K562 (cell line): ENCODE data around the gene SLC6A9. TPM values are rescaled to one million over a fixed set of nuclear protein-coding genes. Genes with fewer than 3 reads are reported as not detected.

Experiments used
- BRD4 ChIP-seq: fragments of 200-600 bp; sonication (generic); IDR thresholded peaks from 2 replicates; pipeline ENCODE4 v1.6.1; 2017; ENCODE audit warnings: inconsistent platforms
- CBFB ChIP-seq: sonication (generic); formaldehyde crosslinking; IDR thresholded peaks from 2 replicates; pipeline ENCODE4 v1.4.0; 2020; ENCODE audit warnings: mild to moderate bottlenecking, missing genetic modification reagents
- DIDO1 ChIP-seq: fragments of 450-650 bp; IDR thresholded peaks from 2 replicates; pipeline ENCODE4 v1.6.1; 2016; ENCODE audit warnings: low read depth, missing biosample characterization, missing genetic modification characterization
- E2F1 ChIP-seq: sonication (generic); formaldehyde crosslinking; IDR thresholded peaks from 2 replicates; pipeline ENCODE4 v1.8.1; 2023; ENCODE audit warnings: mild to moderate bottlenecking, missing genetic modification reagents, moderate library complexity
- ELF4 ChIP-seq: fragments of 450-650 bp; formaldehyde crosslinking; IDR thresholded peaks from 2 replicates; pipeline ENCODE4 v1.4.0; 2022; ENCODE audit warnings: missing genetic modification characterization
- FOXA1 ChIP-seq: fragments of 450-650 bp; IDR thresholded peaks from 2 replicates; pipeline ENCODE4 v1.6.1; 2016; ENCODE audit warnings: mild to moderate bottlenecking, borderline replicate concordance
- FOXJ3 ChIP-seq: sonication (generic); formaldehyde crosslinking; IDR thresholded peaks from 2 replicates; pipeline ENCODE4 v1.4.0; 2020; ENCODE audit warnings: mild to moderate bottlenecking, missing genetic modification reagents
- FOXK2 ChIP-seq, 2 experiments: fragments of 450-650 bp; IDR thresholded peaks in 1 of 2; conservative IDR thresholded peaks in 1 of 2; 2 replicates each; pipeline ENCODE4 v1.6.1; 2016; ENCODE audit warnings: low read depth in 2 of 2, mild to moderate bottlenecking in 1 of 2
- HOXB6 ChIP-seq: fragments of 250-450 bp; sonication (Bioruptor Pico); IDR thresholded peaks from 2 replicates; pipeline ENCODE4 v1.5.1; 2022; ENCODE audit warnings: mild to moderate bottlenecking, borderline replicate concordance
- MTA1 ChIP-seq: fragments of 450-650 bp; IDR thresholded peaks from 2 replicates; pipeline ENCODE4 v1.6.1; 2017; ENCODE audit warnings: borderline replicate concordance
- NFIC ChIP-seq: fragments of 450-650 bp; IDR thresholded peaks from 2 replicates; pipeline ENCODE4 v1.6.1; 2017; ENCODE audit warnings: mild to moderate bottlenecking, inconsistent platforms
- PHTF2 ChIP-seq: fragments of 250-450 bp; sonication (Bioruptor Pico); IDR thresholded peaks from 2 replicates; pipeline ENCODE4 v1.5.0; 2021; ENCODE audit warnings: mild to moderate bottlenecking
- POLR2B ChIP-seq: fragments of 450-650 bp; IDR thresholded peaks from 2 replicates; pipeline ENCODE4 v1.6.1; 2018; ENCODE audit warnings: low read depth; ENCODE audit not compliant: partially characterized antibody
- STAT5A ChIP-seq: IDR thresholded peaks from 2 replicates; pipeline ENCODE4 v1.6.1; 2012; ENCODE audit warnings: low read length, inconsistent platforms, borderline replicate concordance
- TAF1 ChIP-seq: IDR thresholded peaks from 2 replicates; pipeline ENCODE4 v1.6.1; 2011; ENCODE audit warnings: mild to moderate bottlenecking, low read length, moderate library complexity; ENCODE audit not compliant: insufficient read depth, control insufficient read depth, severe bottlenecking; ENCODE audit errors: extremely low read depth
- ZBTB34 ChIP-seq: fragments of 250-450 bp; sonication (Bioruptor Pico); IDR thresholded peaks from 2 replicates; pipeline ENCODE4 v1.8.0; 2021; ENCODE audit warnings: mild to moderate bottlenecking, moderate library complexity
- ZFP30 ChIP-seq: fragments of 250-450 bp; sonication (Bioruptor Pico); IDR thresholded peaks from 2 replicates; pipeline ENCODE4 v1.8.0; 2022; ENCODE audit warnings: moderate library complexity, mild to moderate bottlenecking, inconsistent platforms, borderline replicate concordance
- polyA plus RNA-seq, 8 experiments: library from polyadenylated mRNA; depleted of rRNA in 4 of 8; stranded (reverse) in 5 of 8; unstranded in 3 of 8; fragments of >200 nt; fragmentation: Nextera tagmentation in 2 of 8; fragmentation: Illumina TruSeq in 1 of 8; extraction: Ambion mirVana in 2 of 8; extraction: Trizol in 1 of 8; gene quantifications; 2 replicates each; pipeline versions ENCODE4 v1.2.1 to v1.2.3, GENCODE V29; 2011 to 2014; ENCODE audit warnings: inconsistent platforms in 1 of 8, missing spikeins in 1 of 8
- total RNA-seq, 7 experiments: library from RNA; depleted of rRNA in 6 of 7; stranded (reverse); fragments of >200 nt in 6 of 7; fragmentation: Illumina TruSeq in 2 of 7; extraction: Trizol in 2 of 7; gene quantifications; 2 replicates each; pipeline versions ENCODE4 v1.2.1 to v1.2.3, GENCODE V29; 2011 to 2021; ENCODE audit warnings: low replicate concordance in 1 of 7
- TF ChIP-seq, protein P1 (sequence below), 2 experiments: fragments of 450-650 bp in 1 of 2; IDR thresholded peaks; 2 replicates each; pipeline ENCODE4 v1.6.1; 2011 to 2017; ENCODE audit warnings: low read depth in 2 of 2, antibody characterized with exemption in 1 of 2, borderline replicate concordance in 1 of 2, low read length in 1 of 2, mild to moderate bottlenecking in 1 of 2, mixed read lengths in 1 of 2; ENCODE audit not compliant: control insufficient read depth in 1 of 2
- TF ChIP-seq, protein P2 (sequence below): fragments of 250-450 bp; sonication (Bioruptor Pico); IDR thresholded peaks from 2 replicates; pipeline ENCODE4 v1.4.0; 2020; ENCODE audit warnings: mild to moderate bottlenecking, moderate library complexity

SLC6A9 gene
- total and polyA plus RNA-seq, 9 of the 15 experiments (the other 6 are each of a cell fraction or from before 2014, with no cell fraction given): 0.17 to 18.7 (median 2.9) TPM

GRCh38 chr1:43991476-43992231 lies 39.6 kb downstream of the SLC6A9 start, which contains the start of gene CCDC24 (continued):
- TF ChIP-seq, protein P1, sequence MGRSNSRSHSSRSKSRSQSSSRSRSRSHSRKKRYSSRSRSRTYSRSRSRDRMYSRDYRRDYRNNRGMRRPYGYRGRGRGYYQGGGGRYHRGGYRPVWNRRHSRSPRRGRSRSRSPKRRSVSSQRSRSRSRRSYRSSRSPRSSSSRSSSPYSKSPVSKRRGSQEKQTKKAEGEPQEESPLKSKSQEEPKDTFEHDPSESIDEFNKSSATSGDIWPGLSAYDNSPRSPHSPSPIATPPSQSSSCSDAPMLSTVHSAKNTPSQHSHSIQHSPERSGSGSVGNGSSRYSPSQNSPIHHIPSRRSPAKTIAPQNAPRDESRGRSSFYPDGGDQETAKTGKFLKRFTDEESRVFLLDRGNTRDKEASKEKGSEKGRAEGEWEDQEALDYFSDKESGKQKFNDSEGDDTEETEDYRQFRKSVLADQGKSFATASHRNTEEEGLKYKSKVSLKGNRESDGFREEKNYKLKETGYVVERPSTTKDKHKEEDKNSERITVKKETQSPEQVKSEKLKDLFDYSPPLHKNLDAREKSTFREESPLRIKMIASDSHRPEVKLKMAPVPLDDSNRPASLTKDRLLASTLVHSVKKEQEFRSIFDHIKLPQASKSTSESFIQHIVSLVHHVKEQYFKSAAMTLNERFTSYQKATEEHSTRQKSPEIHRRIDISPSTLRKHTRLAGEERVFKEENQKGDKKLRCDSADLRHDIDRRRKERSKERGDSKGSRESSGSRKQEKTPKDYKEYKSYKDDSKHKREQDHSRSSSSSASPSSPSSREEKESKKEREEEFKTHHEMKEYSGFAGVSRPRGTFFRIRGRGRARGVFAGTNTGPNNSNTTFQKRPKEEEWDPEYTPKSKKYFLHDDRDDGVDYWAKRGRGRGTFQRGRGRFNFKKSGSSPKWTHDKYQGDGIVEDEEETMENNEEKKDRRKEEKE (IDR thresholded peaks at IDR 0.05; ENCODE audit: borderline replicate concordance in 1 of 2, control insufficient read depth in 1 of 2, low read depth in 2 of 2, low read length in 1 of 2): no peak
- TF ChIP-seq E2F1 (no peak), ELF4 (CRISPR knock-in tag) (peak; percentile 77; the same call in 1 of the 2 replicates), ZFP30 (no peak), MTA1 (no peak), BRD4 (no peak), NFIC (peak; percentile 35), ZBTB34 (CRISPR knock-in tag) (no peak), HOXB6 (CRISPR knock-in tag) (no peak), FOXA1 (no peak), STAT5A (no peak), DIDO1 (tag) (peak; percentile 9; the same call in 1 of the 2 replicates), FOXK2 (conservative IDR thresholded peaks at IDR 0.05 in 1 of 2, IDR thresholded peaks at IDR 0.05 in 1 of 2; ENCODE audit: low read depth in 2 of 2) (0 out of 4 replicates have a peak, but pooled peaks of 1 of the 2 experiments have one; percentile 50), FOXJ3 (CRISPR knock-in tag) (no peak), POLR2B (peak; percentile 44), PHTF2 (no peak), TAF1 (peak; percentile 42), CBFB (CRISPR knock-in tag) (no peak)
- TF ChIP-seq, protein P2, sequence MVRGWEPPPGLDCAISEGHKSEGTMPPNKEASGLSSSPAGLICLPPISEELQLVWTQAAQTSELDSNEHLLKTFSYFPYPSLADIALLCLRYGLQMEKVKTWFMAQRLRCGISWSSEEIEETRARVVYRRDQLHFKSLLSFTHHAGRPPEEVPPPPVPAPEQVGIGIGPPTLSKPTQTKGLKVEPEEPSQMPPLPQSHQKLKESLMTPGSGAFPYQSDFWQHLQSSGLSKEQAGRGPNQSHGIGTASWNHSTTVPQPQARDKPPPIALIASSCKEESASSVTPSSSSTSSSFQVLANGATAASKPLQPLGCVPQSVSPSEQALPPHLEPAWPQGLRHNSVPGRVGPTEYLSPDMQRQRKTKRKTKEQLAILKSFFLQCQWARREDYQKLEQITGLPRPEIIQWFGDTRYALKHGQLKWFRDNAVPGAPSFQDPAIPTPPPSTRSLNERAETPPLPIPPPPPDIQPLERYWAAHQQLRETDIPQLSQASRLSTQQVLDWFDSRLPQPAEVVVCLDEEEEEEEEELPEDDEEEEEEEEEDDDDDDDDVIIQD (CRISPR knock-in tag): no peak
